Fibroblast of skin of right biceps (primary cell): ENCODE results near the gene ATOH8.

ENCODE experiments used
- DNase-seq: peaks from one replicate; pipeline ENCODE4 v3.0.0-alpha.2; 2013

The ATOH8 gene

GRCh38 chr2:85788603-85789002 lies 34.8 kb downstream of the ATOH8 start:
- DNase-seq = no peak

- DNase-seq = no peak
These were observed 35.5 kb downstream of the ATOH8 start for GRCh38 chr2:85789271-85789670.

GRCh38 chr2:85790032-85790431 lies 36.2 kb downstream of the ATOH8 start:
- no peak for DNase-seq

- no peak for DNase-seq
These were observed 36.9 kb downstream of the ATOH8 start for GRCh38 chr2:85790499-85791188.

- DNase-seq = no peak
These were observed 38.1 kb downstream of the ATOH8 start for GRCh38 chr2:85791704-85792565.

GRCh38 chr2:85792783-85793441 lies 39.1 kb downstream of the ATOH8 start:
- DNase-seq = peak; percentile 86

GRCh38 chr2:85793584-85793983 lies 39.8 kb downstream of the ATOH8 start:
- no peak for DNase-seq

GRCh38 chr2:85794038-85794441 lies 40.2 kb downstream of the ATOH8 start:
- no peak for DNase-seq

GRCh38 chr2:85794491-85795121 lies 40.8 kb downstream of the ATOH8 start:
- no peak for DNase-seq

GRCh38 chr2:85795331-85796045 lies 41.7 kb downstream of the ATOH8 start:
- no peak for DNase-seq

- no peak for DNase-seq
These were observed 42.2 kb downstream of the ATOH8 start for GRCh38 chr2:85796046-85796340.

- DNase-seq = peak; percentile 52
These were observed 42.8 kb downstream of the ATOH8 start for GRCh38 chr2:85796341-85797262.

- DNase-seq = no peak
These were observed 43.5 kb downstream of the ATOH8 start for GRCh38 chr2:85797263-85797660.

- DNase-seq = peak; percentile 42
These were observed 44.1 kb downstream of the ATOH8 start for GRCh38 chr2:85797921-85798320.

GRCh38 chr2:85799215-85799956 lies 45.6 kb downstream of the ATOH8 start:
- DNase-seq = no peak

GRCh38 chr2:85800586-85800985 lies 46.8 kb downstream of the ATOH8 start:
- no peak for DNase-seq

- DNase-seq = no peak
These were observed 48.1 kb downstream of the ATOH8 start for GRCh38 chr2:85801871-85802270.

- DNase-seq = peak; percentile 48
These were observed 48.7 kb downstream of the ATOH8 start for GRCh38 chr2:85802354-85803103.

- DNase-seq = no peak
These were observed 50.1 kb downstream of the ATOH8 start for GRCh38 chr2:85803704-85804425.
